ENCODE results near the gene DLG4. TPM values are rescaled to one million over a fixed set of nuclear protein-coding genes. Genes with fewer than 3 reads are reported as not detected.

DLG4 gene
- total RNA-seq, 2 donors from 2014 or later: 20.8 to 21.2 TPM

GRCh38 chr17:7235693-7236665 is 16.3 kb upstream of the DLG4 start:
- intact Hi-C loops (cut with DNase I): no loop called here
- no peak for DNase-seq (ENCODE audit: low spot score)

- peak; percentile 98 for DNase-seq (ENCODE audit: low spot score)
- intact Hi-C loops (cut with DNase I): loop anchor here in 1 of 2 donors (5.0 kb wide), 1 partner anchor 913 kb away; no protein-coding TSS in a partner anchor
Measured at GRCh38 chr17:7234083-7234951, 14.7 kb upstream of the DLG4 start, which contains the start of gene DVL2. Gene DVL2 (minus strand): TSS chr17:7234517. CDS start chr17:7234262, 255 bp downstream.

- no peak for DNase-seq (ENCODE audit: low spot score)
Measured at GRCh38 chr17:7233701-7234082, 14.1 kb upstream of the DLG4 start.

GRCh38 chr17:7232114-7232513 is 12.5 kb upstream of the DLG4 start:
- intact Hi-C loops (cut with DNase I): loop anchor here in 1 of 2 donors (5.0 kb wide), 1 partner anchor 915 kb away; no protein-coding TSS in a partner anchor
- no peak for DNase-seq (ENCODE audit: low spot score)

More at GRCh38 chr17:7233701-7234082, 14.1 kb upstream of the DLG4 start:
- intact Hi-C loops (cut with DNase I): loop anchor here in 1 of 2 donors (5.0 kb wide), 1 partner anchor 914 kb away; no protein-coding TSS in a partner anchor

GRCh38 chr17:7229504-7229903 is 9.9 kb upstream of the DLG4 start:
- no peak for DNase-seq (ENCODE audit: low spot score)
- intact Hi-C loops (cut with DNase I): no loop called here

- intact Hi-C loops (cut with DNase I): no loop called here
Measured at GRCh38 chr17:7228920-7229319, 9.3 kb upstream of the DLG4 start.

GRCh38 chr17:7226721-7227710 is 7.4 kb upstream of the DLG4 start:
- DNase-seq (ENCODE audit: low spot score): no peak
- intact Hi-C loops (cut with DNase I): no loop called here

More at GRCh38 chr17:7228920-7229319, 9.3 kb upstream of the DLG4 start:
- no peak for DNase-seq (ENCODE audit: low spot score)

- intact Hi-C loops (cut with DNase I): no loop called here
- no peak for DNase-seq (ENCODE audit: low spot score)
Measured at GRCh38 chr17:7225711-7226331, 6.2 kb upstream of the DLG4 start.

- no peak for DNase-seq (ENCODE audit: low spot score)
- intact Hi-C loops (cut with DNase I): no loop called here
Measured at GRCh38 chr17:7224661-7225111, 5.0 kb upstream of the DLG4 start.

- DNase-seq (ENCODE audit: low spot score): no peak
- intact Hi-C loops (cut with DNase I): no loop called here
Measured at GRCh38 chr17:7224110-7224509, 4.5 kb upstream of the DLG4 start.

GRCh38 chr17:7223375-7223774 is 3.7 kb upstream of the DLG4 start:
- DNase-seq (ENCODE audit: low spot score): no peak
- intact Hi-C loops (cut with DNase I): no loop called here

- intact Hi-C loops (cut with DNase I): no loop called here
Measured at GRCh38 chr17:7222972-7223292, 3.3 kb upstream of the DLG4 start.

GRCh38 chr17:7222093-7222971 is 2.7 kb upstream of the DLG4 start:
- no peak for DNase-seq (ENCODE audit: low spot score)
- intact Hi-C loops (cut with DNase I): no loop called here

More at GRCh38 chr17:7222972-7223292, 3.3 kb upstream of the DLG4 start:
- no peak for DNase-seq (ENCODE audit: low spot score)

GRCh38 chr17:7221278-7222092 is 1.8 kb upstream of the DLG4 start:
- DNase-seq (ENCODE audit: low spot score): no peak
- intact Hi-C loops (cut with DNase I): no loop called here

GRCh38 chr17:7220593-7221277 is 1.1 kb upstream of the DLG4 start:
- no peak for DNase-seq (ENCODE audit: low spot score)
- intact Hi-C loops (cut with DNase I): no loop called here

Measured in posterior vena cava (tissue), 2 donors.